Endothelial cell of umbilical vein (primary cell): ENCODE data around the gene ZC3H7A.

ENCODE experiments used
- EZH2 ChIP-seq: IDR thresholded peaks from 2 replicates; pipeline ENCODE4 v1.6.1; 2012; ENCODE audit warnings: borderline replicate concordance, low read depth, mild to moderate bottlenecking, moderate library complexity, low read length, inconsistent platforms; ENCODE audit not compliant: severe bottlenecking
- FOS ChIP-seq: IDR thresholded peaks from 2 replicates; pipeline ENCODE4 v1.6.1; 2011; ENCODE audit warnings: mild to moderate bottlenecking, low read length, moderate library complexity, borderline replicate concordance; ENCODE audit not compliant: insufficient read depth
- GATA2 ChIP-seq: IDR thresholded peaks from 2 replicates; pipeline ENCODE4 v1.7.0; 2011; ENCODE audit warnings: low read depth, mild to moderate bottlenecking, moderate library complexity, mixed read lengths, low read length; ENCODE audit not compliant: insufficient read length, insufficient read depth
- JUN ChIP-seq: IDR thresholded peaks from 2 replicates; pipeline ENCODE4 v1.6.1; 2011; ENCODE audit warnings: borderline replicate concordance, low read depth; ENCODE audit not compliant: insufficient read length, insufficient read depth
- MYC ChIP-seq: IDR thresholded peaks from one replicate; pipeline ENCODE4 v1.6.1; 2011; ENCODE audit warnings: mild to moderate bottlenecking, low read depth, low read length
- POLR2A ChIP-seq: IDR thresholded peaks from 2 replicates; pipeline ENCODE4 v1.6.1; 2012; ENCODE audit warnings: low read depth, mild to moderate bottlenecking, control low read depth, low read length
- POLR2AphosphoS5 ChIP-seq: IDR thresholded peaks from 2 replicates; pipeline ENCODE4 v1.6.1; 2012; ENCODE audit warnings: low read depth, mild to moderate bottlenecking, control low read depth, low read length, moderate library complexity; ENCODE audit not compliant: insufficient read depth
- TF ChIP-seq, protein P1 (sequence below), 2 donors: IDR thresholded peaks; 1 replicate in 1 of 2; 2 replicates in 1 of 2; pipeline ENCODE4 v1.5.1; 2011; ENCODE audit warnings: low read length in 2 of 2, mild to moderate bottlenecking in 2 of 2, moderate library complexity in 2 of 2, control low read depth in 1 of 2, inconsistent platforms in 1 of 2, low read depth in 1 of 2; ENCODE audit not compliant: insufficient read depth in 1 of 2; ENCODE audit errors: extremely low read depth in 1 of 2
- TF ChIP-seq, protein P2 (sequence below): IDR thresholded peaks from 2 replicates; pipeline ENCODE4 v1.6.1; 2011; ENCODE audit not compliant: insufficient read depth, insufficient read length

DNA sequence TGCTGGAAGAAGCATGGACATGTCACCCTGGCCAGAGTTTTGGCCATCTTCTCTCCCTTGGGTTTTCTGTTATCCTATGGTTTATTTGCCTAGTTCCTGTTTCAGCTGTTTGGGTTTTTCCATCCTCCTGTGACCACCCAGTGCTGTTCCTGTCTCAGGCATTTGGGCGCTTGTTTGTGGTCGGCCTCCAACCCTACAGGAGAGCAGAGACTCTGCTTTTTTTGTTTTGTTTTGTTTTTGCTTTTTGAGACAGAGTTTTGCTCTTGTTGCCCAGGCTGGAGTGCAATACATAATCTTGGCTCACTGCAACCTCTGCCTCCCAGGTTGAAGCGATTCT lies 3.3 kb upstream of the ZC3H7A start:
- TF ChIP-seq, protein P1, sequence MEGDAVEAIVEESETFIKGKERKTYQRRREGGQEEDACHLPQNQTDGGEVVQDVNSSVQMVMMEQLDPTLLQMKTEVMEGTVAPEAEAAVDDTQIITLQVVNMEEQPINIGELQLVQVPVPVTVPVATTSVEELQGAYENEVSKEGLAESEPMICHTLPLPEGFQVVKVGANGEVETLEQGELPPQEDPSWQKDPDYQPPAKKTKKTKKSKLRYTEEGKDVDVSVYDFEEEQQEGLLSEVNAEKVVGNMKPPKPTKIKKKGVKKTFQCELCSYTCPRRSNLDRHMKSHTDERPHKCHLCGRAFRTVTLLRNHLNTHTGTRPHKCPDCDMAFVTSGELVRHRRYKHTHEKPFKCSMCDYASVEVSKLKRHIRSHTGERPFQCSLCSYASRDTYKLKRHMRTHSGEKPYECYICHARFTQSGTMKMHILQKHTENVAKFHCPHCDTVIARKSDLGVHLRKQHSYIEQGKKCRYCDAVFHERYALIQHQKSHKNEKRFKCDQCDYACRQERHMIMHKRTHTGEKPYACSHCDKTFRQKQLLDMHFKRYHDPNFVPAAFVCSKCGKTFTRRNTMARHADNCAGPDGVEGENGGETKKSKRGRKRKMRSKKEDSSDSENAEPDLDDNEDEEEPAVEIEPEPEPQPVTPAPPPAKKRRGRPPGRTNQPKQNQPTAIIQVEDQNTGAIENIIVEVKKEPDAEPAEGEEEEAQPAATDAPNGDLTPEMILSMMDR (IDR thresholded peaks at IDR 0.05; ENCODE audit: extremely low read depth in 1 of 2, insufficient read depth in 1 of 2, low read depth in 1 of 2, low read length in 2 of 2): no peak
- TF ChIP-seq MYC: no peak
- TF ChIP-seq, protein P2, sequence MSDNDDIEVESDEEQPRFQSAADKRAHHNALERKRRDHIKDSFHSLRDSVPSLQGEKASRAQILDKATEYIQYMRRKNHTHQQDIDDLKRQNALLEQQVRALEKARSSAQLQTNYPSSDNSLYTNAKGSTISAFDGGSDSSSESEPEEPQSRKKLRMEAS: no peak
- TF ChIP-seq EZH2: no peak
- no peak for TF ChIP-seq POLR2A
- no peak for TF ChIP-seq FOS
- no peak for TF ChIP-seq POLR2AphosphoS5
- TF ChIP-seq GATA2: no peak
- no peak for TF ChIP-seq JUN
